NT2/D1 (cell line): ENCODE data around the gene AGT.

Experiments
- DNase-seq: peaks from one replicate; pipeline ENCODE4 v3.0.0-alpha.2; 2011; ENCODE audit warnings: low read depth, low spot score
- H3K27me3 ChIP-seq: 2 replicates; pipeline ENCODE4 v1.6.0; 2011; ENCODE audit warnings: mild to moderate bottlenecking; ENCODE audit not compliant: insufficient read length, insufficient read depth
- H3K36me3 ChIP-seq: 2 replicates; pipeline ENCODE4 v1.6.1; 2011; ENCODE audit warnings: mild to moderate bottlenecking, low read length, mixed read lengths; ENCODE audit not compliant: insufficient read depth, insufficient read length
- H3K4me1 ChIP-seq: 2 replicates; pipeline ENCODE4 v1.5.1; 2011; ENCODE audit not compliant: insufficient read depth, insufficient read length
- H3K4me3 ChIP-seq: 2 replicates; pipeline ENCODE4 v1.5.1; 2011; ENCODE audit warnings: low read depth; ENCODE audit not compliant: insufficient read length
- H3K9ac ChIP-seq: 2 replicates; pipeline ENCODE4 v1.6.0; 2011; ENCODE audit warnings: low read depth; ENCODE audit not compliant: insufficient read length
- H3K9me3 ChIP-seq: 2 replicates; pipeline ENCODE4 v1.5.1; 2011; ENCODE audit warnings: mild to moderate bottlenecking, low read length; ENCODE audit not compliant: insufficient read depth
- SUZ12 ChIP-seq: IDR thresholded peaks from 2 replicates; pipeline ENCODE4 v1.6.1; 2011; ENCODE audit not compliant: insufficient read length, insufficient read depth; ENCODE audit errors: extremely low read depth
- YY1 ChIP-seq: IDR thresholded peaks from 2 replicates; pipeline ENCODE4 v1.6.1; 2011; ENCODE audit not compliant: insufficient read length, insufficient read depth
- ZNF274 ChIP-seq: IDR thresholded peaks from 2 replicates; pipeline ENCODE4 v1.6.1; 2011; ENCODE audit warnings: mild to moderate bottlenecking, low read depth, low read length

AGT gene

GRCh38 chr1:230754796-230755195, 40.9 kb upstream of the AGT start:
- Histone ChIP-seq H3K9ac (no peak overlapping the region), H3K9me3 (no peaks in the 10 kb centered on the region), H3K27me3 (no peaks in the 10 kb centered on the region), H3K4me3 (no peak overlapping the region), H3K4me1 (peaks cover 24% of the 10 kb centered on the region), H3K36me3 (no peaks in the 10 kb centered on the region)
- DNase-seq = no peak
- TF ChIP-seq SUZ12 = no peak
- TF ChIP-seq ZNF274 = no peak
- no peak for TF ChIP-seq YY1

- DNase-seq = peak; percentile 86
- Histone ChIP-seq H3K9me3 (no peaks in the 10 kb centered on the region), H3K9ac (peak overlapping the region; percentile 29), H3K4me1 (peaks cover 28% of the 10 kb centered on the region), H3K36me3 (no peaks in the 10 kb centered on the region), H3K4me3 (no peak overlapping the region), H3K27me3 (no peaks in the 10 kb centered on the region)
- TF ChIP-seq ZNF274 (no peak), SUZ12 (no peak), YY1 (no peak)
These were observed 39.8 kb upstream of the AGT start for GRCh38 chr1:230753586-230754251.

GRCh38 chr1:230753191-230753585, 39.3 kb upstream of the AGT start:
- peak overlapping the region; percentile 29 for H3K9ac ChIP-seq
- H3K27me3 ChIP-seq = no peaks in the 10 kb centered on the region
- H3K36me3 ChIP-seq = no peaks in the 10 kb centered on the region
- DNase-seq = no peak
- no peaks in the 10 kb centered on the region for H3K9me3 ChIP-seq
- no peak for TF ChIP-seq YY1
- no peak for TF ChIP-seq SUZ12
- no peak for TF ChIP-seq ZNF274
- no peak overlapping the region for H3K4me3 ChIP-seq
- peaks cover 28% of the 10 kb centered on the region for H3K4me1 ChIP-seq

- no peak for TF ChIP-seq YY1
- TF ChIP-seq SUZ12 = no peak
- TF ChIP-seq ZNF274 = no peak
- H3K36me3 ChIP-seq = no peaks in the 10 kb centered on the region
- peaks cover 28% of the 10 kb centered on the region for H3K4me1 ChIP-seq
- no peak overlapping the region for H3K4me3 ChIP-seq
- no peaks in the 10 kb centered on the region for H3K27me3 ChIP-seq
- no peak overlapping the region for H3K9ac ChIP-seq
- no peaks in the 10 kb centered on the region for H3K9me3 ChIP-seq
- DNase-seq = no peak
These were observed 38.5 kb upstream of the AGT start for GRCh38 chr1:230752407-230752806.

- Histone ChIP-seq H3K9me3 (no peaks in the 10 kb centered on the region), H3K4me3 (no peak overlapping the region), H3K36me3 (no peaks in the 10 kb centered on the region), H3K4me1 (peaks cover 28% of the 10 kb centered on the region), H3K27me3 (no peaks in the 10 kb centered on the region), H3K9ac (peak overlapping the region; percentile 16)
- DNase-seq = no peak
- TF ChIP-seq YY1 (no peak), ZNF274 (no peak), SUZ12 (no peak)
These were observed 37.2 kb upstream of the AGT start for GRCh38 chr1:230750986-230751625.

GRCh38 chr1:230750576-230750975, 36.7 kb upstream of the AGT start:
- H3K27me3 ChIP-seq = no peaks in the 10 kb centered on the region
- H3K9me3 ChIP-seq = no peaks in the 10 kb centered on the region
- H3K9ac ChIP-seq = peak overlapping the region; percentile 39
- H3K4me1 ChIP-seq = peaks cover 28% of the 10 kb centered on the region
- no peak for DNase-seq
- H3K36me3 ChIP-seq = no peaks in the 10 kb centered on the region
- H3K4me3 ChIP-seq = no peak overlapping the region
- no peak for TF ChIP-seq YY1
- TF ChIP-seq SUZ12 = no peak
- no peak for TF ChIP-seq ZNF274

- H3K36me3 ChIP-seq = no peaks in the 10 kb centered on the region
- H3K4me1 ChIP-seq = peaks cover 28% of the 10 kb centered on the region
- H3K9me3 ChIP-seq = no peaks in the 10 kb centered on the region
- no peak overlapping the region for H3K4me3 ChIP-seq
- TF ChIP-seq SUZ12 (no peak), ZNF274 (no peak), YY1 (no peak)
- H3K9ac ChIP-seq = no peak overlapping the region
- no peak for DNase-seq
- H3K27me3 ChIP-seq = no peaks in the 10 kb centered on the region
These were observed 35.7 kb upstream of the AGT start for GRCh38 chr1:230749635-230750034.
